Ovary (tissue), 3 donors: ENCODE results near the gene MBNL3.

Source experiments
- CTCF ChIP-seq, 3 donors: fragments of 450-650 bp in 2 of 3; fragments of 200-600 bp in 1 of 3; IDR thresholded peaks; one replicate each; pipeline versions ENCODE4 v1.5.1 to v1.8.0; 2016 to 2022; ENCODE audit warnings: antibody characterized with exemption in 3 of 3, mild to moderate bottlenecking in 1 of 3
- EP300 ChIP-seq: sonication (generic); formaldehyde crosslinking; IDR thresholded peaks from one replicate; pipeline ENCODE4 v1.6.1; 2017; ENCODE audit warnings: antibody characterized with exemption
- POLR2A ChIP-seq: fragments of 450-650 bp; IDR thresholded peaks from one replicate; pipeline ENCODE4 v1.6.1; 2017; ENCODE audit warnings: antibody characterized with exemption, mild to moderate bottlenecking, moderate library complexity
- donor health status: DM: no; HTN: no; CAD: no.

DNA sequence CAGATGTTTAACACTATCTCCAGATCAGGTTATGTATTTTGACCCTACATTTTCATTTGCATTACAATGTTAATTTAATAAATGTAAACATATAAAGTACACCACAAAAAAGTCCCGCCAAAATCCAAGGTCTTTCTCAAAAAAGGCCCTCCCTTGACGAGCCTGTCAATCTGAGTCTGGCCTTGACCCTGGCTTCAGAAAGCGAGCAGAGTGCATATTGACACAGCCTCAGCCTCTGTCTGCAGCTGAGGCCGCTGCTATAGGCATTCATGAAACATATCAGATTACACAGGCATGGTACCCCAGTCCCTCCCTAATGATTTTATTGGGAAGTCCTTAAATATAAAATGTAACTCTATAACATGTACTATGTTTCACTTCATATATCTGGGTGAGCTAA, 6.2 kb downstream of the MBNL3 start:
- TF ChIP-seq CTCF (IDR thresholded peaks at IDR 0.05), result no peak
- TF ChIP-seq POLR2A, result no peak
- no peak for TF ChIP-seq EP300
